Measurements from ENCODE around the gene DUS2. TPM values are rescaled to one million over a fixed set of nuclear protein-coding genes. Genes with fewer than 3 reads are reported as not detected.
A peak's percentile ranks its signal among the peaks of the same experiment; 100 is the strongest.

Gene DUS2
- total and polyA plus RNA-seq, 9 of the 15 experiments (the other 6 are each of a cell fraction or from before 2014, with no cell fraction given), result 5.8 to 22.5 (median 20.6) TPM

GRCh38 chr16:68022728-68023537, at the start of gene DUS2, which contains the start of gene DDX28 (continued):
- TF ChIP-seq E2F8 (IDR thresholded peaks at IDR 0.05; ENCODE audit: low read depth, partially characterized antibody), result peak; percentile 85
- TF ChIP-seq MCM3 (IDR thresholded peaks at IDR 0.05), result no peak
- TF ChIP-seq TOE1 (IDR thresholded peaks at IDR 0.05; ENCODE audit: borderline replicate concordance), result peak; percentile 93; the same call in 1 of the 2 replicates
- TF ChIP-seq TOE1 (CRISPR knock-in tag; IDR thresholded peaks at IDR 0.05; ENCODE audit: borderline replicate concordance, low read depth), result no peak
- TF ChIP-seq PTBP1 (IDR thresholded peaks at IDR 0.05; ENCODE audit: low read depth, low read length), result no peak
- peak; percentile 27; the same call in 1 of the 2 replicates for TF ChIP-seq CHAMP1 (IDR thresholded peaks at IDR 0.05)
- peak; percentile 71; the same call in 1 of the 2 replicates for TF ChIP-seq RB1 (IDR thresholded peaks at IDR 0.05; ENCODE audit: low read depth)
- TF ChIP-seq TCF3 (CRISPR knock-in tag; IDR thresholded peaks at IDR 0.05), result 0 out of 2 replicates have a peak, but pooled peaks have one; percentile 14
- peak; percentile 94 for TF ChIP-seq MAX (CRISPR knock-in tag; IDR thresholded peaks at IDR 0.05)
- peak in 1 of 2 experiments; percentile 33; a peak in 1 of 4 replicates for TF ChIP-seq RCOR1 (IDR thresholded peaks at IDR 0.05; ENCODE audit: borderline replicate concordance in 1 of 2, low read depth in 2 of 2, low read length in 2 of 2)
- 0 out of 2 replicates have a peak, but pooled peaks have one; percentile 19 for TF ChIP-seq NCOR1 (IDR thresholded peaks at IDR 0.05)
- TF ChIP-seq FOXA1 (IDR thresholded peaks at IDR 0.05; ENCODE audit: borderline replicate concordance), result no peak
- peak; percentile 91 for TF ChIP-seq TAF1 (IDR thresholded peaks at IDR 0.05; ENCODE audit: control insufficient read depth, extremely low read depth, insufficient read depth, low read length, severe bottlenecking)
- no peak for TF ChIP-seq PREB (CRISPR knock-in tag; IDR thresholded peaks at IDR 0.05)
- peak; percentile 52 for TF ChIP-seq HMGN3 (IDR thresholded peaks at IDR 0.05; ENCODE audit: borderline replicate concordance, extremely low read depth, insufficient read length, low read depth, low read length)
- no peak for TF ChIP-seq SNAPC5 (CRISPR knock-in tag; IDR thresholded peaks at IDR 0.05)
- TF ChIP-seq PHF20 (IDR thresholded peaks at IDR 0.05; ENCODE audit: partially characterized antibody), result peak; percentile 98
- TF ChIP-seq ZNF12 (CRISPR knock-in tag; IDR thresholded peaks at IDR 0.05), result no peak; the same call in 1 of the 2 replicates
- peak; percentile 99 for TF ChIP-seq EP400 (IDR thresholded peaks at IDR 0.05)
- TF ChIP-seq POLR2A (conservative IDR thresholded peaks at IDR 0.05), result peak; percentile 94
- peak; percentile 100 for TF ChIP-seq RBBP5 (IDR thresholded peaks at IDR 0.05; ENCODE audit: borderline replicate concordance, insufficient read depth, low read length, poor library complexity, severe bottlenecking)
